T-helper 1 cell treated with Interleukin-12 subunit alpha and Interleukin-12 subunit beta and Interleukin-4 antibody, amounts not matched to agents 30 ng/mL and 1 ng/mL, for 36 hours (primary cell): ENCODE results near the gene CDC25B. TPM values are rescaled to one million over a fixed set of nuclear protein-coding genes. Genes with fewer than 3 reads are reported as not detected.

ENCODE experiments used
- intact Hi-C: fragments of 100-400 bp; cut with micrococcal nuclease; formaldehyde crosslinking; loops from one replicate; pipeline ENCODE4 v1.15.1; 2024
- total RNA-seq: library from RNA; stranded (reverse); gene quantifications from 2 replicates; pipeline ENCODE4 v1.2.3, GENCODE V29; 2022

Gene CDC25B
- total RNA-seq, result 290 and 296 TPM in 2 replicates

GRCh38 chr20:3795511-3796468 lies at the start of gene CDC25B:
TSS of gene CDC25B (plus strand) at chr20:3796310. CDS start at chr20:3796532, 222 bp downstream.
- intact Hi-C loops, result loop anchor here (1.0 to 5.0 kb wide), 9 partner anchors 8 to 388 kb away; partner anchors contain the start of genes AP5S1, DNAAF9, MAVS and PANK2

GRCh38 chr20:3747471-3747870 lies 48.6 kb upstream of the CDC25B start:
- intact Hi-C loops, result no loop called here

- intact Hi-C loops, result no loop called here
Measured at GRCh38 chr20:3748073-3748472, 48.0 kb upstream of the CDC25B start.

- intact Hi-C loops, result loop anchor here (1.0 kb wide), 1 partner anchor 18 kb away; the partner anchor contains the start of gene ADISSP
Measured at GRCh38 chr20:3749087-3749688, 46.9 kb upstream of the CDC25B start.

- intact Hi-C loops, result loop anchor here (1.0 kb wide), 1 partner anchor 17 kb away; the partner anchor contains the start of gene ADISSP
Measured at GRCh38 chr20:3749689-3750531, 46.2 kb upstream of the CDC25B start.

- intact Hi-C loops, result no loop called here
Measured at GRCh38 chr20:3751305-3751674, 44.8 kb upstream of the CDC25B start.

- intact Hi-C loops, result loop anchor here (2.0 kb wide), 1 partner anchor 29 kb away; the partner anchor contains the start of gene SPEF1
Measured at GRCh38 chr20:3751675-3752385, 44.3 kb upstream of the CDC25B start.

- intact Hi-C loops, result loop anchor here (2.0 kb wide), 1 partner anchor 28 kb away; the partner anchor contains the start of gene SPEF1
Measured at GRCh38 chr20:3752386-3752759, 43.7 kb upstream of the CDC25B start.

- intact Hi-C loops, result loop anchor here (1.0 to 2.0 kb wide), 5 partner anchors 15 to 332 kb away; partner anchors contain the start of genes AP5S1 and SPEF1
Measured at GRCh38 chr20:3753098-3753497, 43.0 kb upstream of the CDC25B start.

- intact Hi-C loops, result loop anchor here (1.0 to 2.0 kb wide), 5 partner anchors 15 to 332 kb away; partner anchors contain the start of genes AP5S1 and SPEF1
Measured at GRCh38 chr20:3753501-3754275, 42.4 kb upstream of the CDC25B start.

GRCh38 chr20:3754276-3754630 lies 41.9 kb upstream of the CDC25B start:
- intact Hi-C loops, result no loop called here

- intact Hi-C loops, result no loop called here
Measured at GRCh38 chr20:3755269-3755668, 40.8 kb upstream of the CDC25B start.

GRCh38 chr20:3755814-3756480 lies 40.2 kb upstream of the CDC25B start:
- intact Hi-C loops, result no loop called here

- intact Hi-C loops, result no loop called here
Measured at GRCh38 chr20:3757268-3757667, 38.8 kb upstream of the CDC25B start.

- intact Hi-C loops, result no loop called here
Measured at GRCh38 chr20:3758566-3758965, 37.5 kb upstream of the CDC25B start.

- intact Hi-C loops, result no loop called here
Measured at GRCh38 chr20:3759316-3759823, 36.7 kb upstream of the CDC25B start.

GRCh38 chr20:3759884-3760283 lies 36.2 kb upstream of the CDC25B start:
- intact Hi-C loops, result no loop called here

- intact Hi-C loops, result no loop called here
Measured at GRCh38 chr20:3760655-3761348, 35.3 kb upstream of the CDC25B start.
